ENCODE results near the gene TOLLIP.

DNA sequence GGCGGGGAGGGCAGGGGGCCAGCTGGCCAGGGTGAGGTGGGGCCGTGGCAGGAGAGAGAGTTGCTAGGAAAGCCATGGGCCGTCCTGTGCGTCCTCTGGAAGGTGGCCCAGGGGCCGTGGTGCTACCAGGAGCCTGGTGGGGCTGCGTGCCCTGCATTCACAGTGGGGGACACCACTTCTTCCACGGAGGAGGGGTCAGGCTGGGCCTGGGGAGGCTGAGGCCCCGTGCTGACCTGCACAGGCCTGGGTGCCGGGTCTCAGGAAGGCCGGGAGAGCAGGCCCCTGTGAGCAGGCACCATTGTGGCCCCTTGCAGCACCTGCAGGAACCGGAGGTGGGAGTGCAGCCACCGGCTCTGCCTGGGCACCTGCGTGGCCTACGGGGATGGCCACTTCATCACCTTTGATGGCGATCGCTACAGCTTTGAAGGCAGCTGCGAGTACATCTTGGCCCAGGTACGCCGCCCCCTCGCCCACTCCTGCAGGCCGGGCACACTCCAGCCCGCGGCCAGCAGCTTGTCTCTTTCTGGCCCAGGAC lies 74.6 kb downstream of the TOLLIP start:
- TF ChIP-seq, protein P1, sequence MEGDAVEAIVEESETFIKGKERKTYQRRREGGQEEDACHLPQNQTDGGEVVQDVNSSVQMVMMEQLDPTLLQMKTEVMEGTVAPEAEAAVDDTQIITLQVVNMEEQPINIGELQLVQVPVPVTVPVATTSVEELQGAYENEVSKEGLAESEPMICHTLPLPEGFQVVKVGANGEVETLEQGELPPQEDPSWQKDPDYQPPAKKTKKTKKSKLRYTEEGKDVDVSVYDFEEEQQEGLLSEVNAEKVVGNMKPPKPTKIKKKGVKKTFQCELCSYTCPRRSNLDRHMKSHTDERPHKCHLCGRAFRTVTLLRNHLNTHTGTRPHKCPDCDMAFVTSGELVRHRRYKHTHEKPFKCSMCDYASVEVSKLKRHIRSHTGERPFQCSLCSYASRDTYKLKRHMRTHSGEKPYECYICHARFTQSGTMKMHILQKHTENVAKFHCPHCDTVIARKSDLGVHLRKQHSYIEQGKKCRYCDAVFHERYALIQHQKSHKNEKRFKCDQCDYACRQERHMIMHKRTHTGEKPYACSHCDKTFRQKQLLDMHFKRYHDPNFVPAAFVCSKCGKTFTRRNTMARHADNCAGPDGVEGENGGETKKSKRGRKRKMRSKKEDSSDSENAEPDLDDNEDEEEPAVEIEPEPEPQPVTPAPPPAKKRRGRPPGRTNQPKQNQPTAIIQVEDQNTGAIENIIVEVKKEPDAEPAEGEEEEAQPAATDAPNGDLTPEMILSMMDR (IDR thresholded peaks at IDR 0.05), result no peak
- no peak for TF ChIP-seq POLR2A (IDR thresholded peaks at IDR 0.05)

Measured in right lobe of liver (tissue), 4 donors.